ENCODE measurements around the gene NOL4L.

Gene NOL4L

GRCh38 chr20:32454164-32455145 is 130.7 kb downstream of the NOL4L start:
- FAIRE-seq (no peak), DNase-seq (ENCODE audit: insufficient read length, low spot score) (no peak)
- TF ChIP-seq SPI1 (IDR thresholded peaks at IDR 0.05; ENCODE audit: low read depth, low read length) = no peak
- TF ChIP-seq POU2F2 (IDR thresholded peaks at IDR 0.05; ENCODE audit: low read depth, low read length) = no peak
- no peak for TF ChIP-seq POLR2AphosphoS5 (IDR thresholded peaks at IDR 0.05; ENCODE audit: low read depth, low read length)
- no peak for TF ChIP-seq PAX5 (IDR thresholded peaks at IDR 0.05; ENCODE audit: insufficient read depth, low read length, severe bottlenecking)
- no peak for TF ChIP-seq POLR2A (IDR thresholded peaks at IDR 0.05; ENCODE audit: low read depth, low read length)

- no peak for FAIRE-seq
Measured at GRCh38 chr20:32453467-32454163, 131.5 kb downstream of the NOL4L start.

GRCh38 chr20:32452776-32453466 is 132.2 kb downstream of the NOL4L start:
- FAIRE-seq (no peak), DNase-seq (ENCODE audit: insufficient read length, low spot score) (no peak)
- TF ChIP-seq POU2F2 (IDR thresholded peaks at IDR 0.05; ENCODE audit: low read depth, low read length) (no peak), PAX5 (IDR thresholded peaks at IDR 0.05; ENCODE audit: insufficient read depth, low read length, severe bottlenecking) (no peak), POLR2A (IDR thresholded peaks at IDR 0.05; ENCODE audit: low read depth, low read length) (no peak), TAF1 (IDR thresholded peaks at IDR 0.05; ENCODE audit: low read depth, low read length) (no peak), SPI1 (IDR thresholded peaks at IDR 0.05; ENCODE audit: low read depth, low read length) (no peak), POLR2AphosphoS5 (IDR thresholded peaks at IDR 0.05; ENCODE audit: low read depth, low read length) (no peak)

More at GRCh38 chr20:32453467-32454163, 131.5 kb downstream of the NOL4L start:
- no peak for DNase-seq (ENCODE audit: insufficient read length, low spot score)
- no peak for TF ChIP-seq PAX5 (IDR thresholded peaks at IDR 0.05; ENCODE audit: insufficient read depth, low read length, severe bottlenecking)
- TF ChIP-seq POU2F2 (IDR thresholded peaks at IDR 0.05; ENCODE audit: low read depth, low read length) = no peak
- no peak for TF ChIP-seq TAF1 (IDR thresholded peaks at IDR 0.05; ENCODE audit: low read depth, low read length)
- no peak for TF ChIP-seq POLR2AphosphoS5 (IDR thresholded peaks at IDR 0.05; ENCODE audit: low read depth, low read length)
- no peak for TF ChIP-seq POLR2A (IDR thresholded peaks at IDR 0.05; ENCODE audit: low read depth, low read length)
- no peak for TF ChIP-seq SPI1 (IDR thresholded peaks at IDR 0.05; ENCODE audit: low read depth, low read length)

DNA sequence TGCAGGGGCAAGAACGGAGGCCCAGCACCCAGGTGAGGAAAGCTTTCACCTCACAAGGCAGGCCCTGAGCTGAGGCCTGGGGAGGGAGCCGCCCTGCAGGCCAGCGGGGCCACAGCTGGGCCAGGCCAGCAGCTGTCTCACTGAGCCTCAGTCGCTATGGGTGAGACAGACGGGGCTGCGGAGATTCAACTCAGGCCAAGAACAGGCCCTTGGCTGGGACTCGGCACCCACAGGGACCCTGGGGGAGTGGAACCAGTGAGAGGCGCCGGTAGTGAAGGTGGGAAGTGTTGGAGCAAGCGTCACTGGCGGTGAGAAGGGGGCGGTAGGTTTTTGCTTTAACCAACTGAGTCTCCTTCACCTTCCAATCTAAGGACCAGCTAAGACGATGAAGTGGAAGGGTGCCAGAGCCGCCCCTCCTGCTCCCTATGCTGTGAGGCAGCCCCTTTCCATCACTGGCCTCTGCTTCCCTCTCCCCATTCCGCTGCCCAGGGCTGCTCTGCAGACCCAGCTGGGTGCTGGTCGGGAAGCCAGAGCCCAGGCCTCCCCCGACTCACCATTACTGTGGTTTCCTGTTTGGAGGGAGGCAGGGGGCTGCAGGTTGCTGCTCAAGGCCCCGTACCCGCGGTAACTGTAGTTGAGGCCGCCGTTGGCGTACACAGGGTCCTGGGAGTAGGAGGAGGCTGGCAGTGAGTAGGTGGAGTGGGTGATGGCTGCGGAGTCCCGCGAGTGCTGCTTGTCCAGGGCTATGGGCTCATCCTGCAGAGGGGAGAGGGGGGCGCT is 133.3 kb downstream of the NOL4L start:
- TF ChIP-seq POLR2AphosphoS5 (IDR thresholded peaks at IDR 0.05; ENCODE audit: low read depth, low read length) (no peak), POU2F2 (IDR thresholded peaks at IDR 0.05; ENCODE audit: low read depth, low read length) (no peak), TAF1 (IDR thresholded peaks at IDR 0.05; ENCODE audit: low read depth, low read length) (no peak), SPI1 (IDR thresholded peaks at IDR 0.05; ENCODE audit: low read depth, low read length) (no peak), PAX5 (IDR thresholded peaks at IDR 0.05; ENCODE audit: insufficient read depth, low read length, severe bottlenecking) (no peak), POLR2A (IDR thresholded peaks at IDR 0.05; ENCODE audit: low read depth, low read length) (no peak)
- DNase-seq (ENCODE audit: insufficient read length, low spot score) (no peak), FAIRE-seq (no peak)

DNA sequence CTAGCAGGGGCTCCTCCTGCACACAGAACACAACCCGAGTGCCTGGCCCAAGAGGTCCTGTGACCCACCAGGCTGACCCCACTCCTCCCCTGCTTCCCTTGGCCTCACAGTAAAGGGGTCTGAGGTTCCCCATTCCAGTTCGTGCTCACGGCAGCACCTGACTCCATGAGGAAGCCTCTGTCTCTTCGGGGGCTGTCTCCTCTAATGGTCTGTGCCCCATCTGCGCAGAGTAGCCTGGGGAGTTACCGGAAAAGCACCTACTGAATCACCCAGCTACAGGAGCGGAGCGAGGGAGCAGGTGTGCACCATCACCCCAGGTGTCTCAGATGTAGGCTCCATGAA is 133.8 kb downstream of the NOL4L start:
- no peak for TF ChIP-seq TAF1 (IDR thresholded peaks at IDR 0.05; ENCODE audit: low read depth, low read length)
- TF ChIP-seq POLR2AphosphoS5 (IDR thresholded peaks at IDR 0.05; ENCODE audit: low read depth, low read length) = no peak
- TF ChIP-seq SPI1 (IDR thresholded peaks at IDR 0.05; ENCODE audit: low read depth, low read length) = no peak
- TF ChIP-seq PAX5 (IDR thresholded peaks at IDR 0.05; ENCODE audit: insufficient read depth, low read length, severe bottlenecking) = no peak
- no peak for TF ChIP-seq POU2F2 (IDR thresholded peaks at IDR 0.05; ENCODE audit: low read depth, low read length)
- no peak for TF ChIP-seq POLR2A (IDR thresholded peaks at IDR 0.05; ENCODE audit: low read depth, low read length)
- FAIRE-seq (no peak), DNase-seq (ENCODE audit: insufficient read length, low spot score) (no peak)

DNA sequence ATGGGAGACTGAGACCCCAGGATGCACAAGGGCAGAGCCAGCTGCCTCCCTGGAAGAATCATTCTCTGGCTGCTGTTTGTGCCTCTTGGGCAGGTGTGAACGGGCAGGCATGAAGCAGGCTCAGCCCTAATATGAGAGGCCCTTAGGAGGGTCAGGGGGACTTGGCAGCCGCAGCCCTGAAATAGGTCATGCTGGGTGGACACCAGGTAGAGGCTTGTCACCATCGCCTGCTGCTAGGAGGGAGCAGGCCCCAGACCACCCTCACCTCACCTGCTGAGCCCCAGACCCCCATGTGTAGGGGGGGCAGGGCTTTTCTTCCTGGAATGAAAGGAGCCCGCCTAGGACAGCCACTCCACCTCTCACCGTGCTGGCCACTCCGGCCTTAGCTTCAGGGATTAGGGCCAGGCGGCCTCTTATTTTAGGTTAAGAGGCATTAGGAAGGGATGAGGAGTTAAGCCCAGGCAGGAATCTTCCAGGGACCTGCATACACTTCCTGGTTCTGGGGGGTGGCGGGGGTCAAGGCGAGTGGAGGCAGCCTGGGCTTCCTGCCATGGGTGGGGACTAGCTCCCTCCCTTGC is 134.6 kb downstream of the NOL4L start:
- DNase-seq (ENCODE audit: insufficient read length, low spot score) (no peak), FAIRE-seq (no peak)
- TF ChIP-seq POLR2A (IDR thresholded peaks at IDR 0.05; ENCODE audit: low read depth, low read length) (no peak), POU2F2 (IDR thresholded peaks at IDR 0.05; ENCODE audit: low read depth, low read length) (no peak), POLR2AphosphoS5 (IDR thresholded peaks at IDR 0.05; ENCODE audit: low read depth, low read length) (no peak), TAF1 (IDR thresholded peaks at IDR 0.05; ENCODE audit: low read depth, low read length) (no peak), PAX5 (IDR thresholded peaks at IDR 0.05; ENCODE audit: insufficient read depth, low read length, severe bottlenecking) (no peak), SPI1 (IDR thresholded peaks at IDR 0.05; ENCODE audit: low read depth, low read length) (no peak)

GRCh38 chr20:32449890-32450401 is 135.2 kb downstream of the NOL4L start:
- DNase-seq (ENCODE audit: insufficient read length, low spot score) = no peak
- no peak for FAIRE-seq

More at GRCh38 chr20:32449890-32450401, 135.2 kb downstream of the NOL4L start:
- no peak for TF ChIP-seq POLR2A (IDR thresholded peaks at IDR 0.05; ENCODE audit: low read depth, low read length)
- no peak for TF ChIP-seq PAX5 (IDR thresholded peaks at IDR 0.05; ENCODE audit: insufficient read depth, low read length, severe bottlenecking)
- TF ChIP-seq POLR2AphosphoS5 (IDR thresholded peaks at IDR 0.05; ENCODE audit: low read depth, low read length) = no peak
- no peak for TF ChIP-seq SPI1 (IDR thresholded peaks at IDR 0.05; ENCODE audit: low read depth, low read length)
- TF ChIP-seq TAF1 (IDR thresholded peaks at IDR 0.05; ENCODE audit: low read depth, low read length) = no peak
- no peak for TF ChIP-seq POU2F2 (IDR thresholded peaks at IDR 0.05; ENCODE audit: low read depth, low read length)
